ENCODE measurements around the gene RRP36.

Gene RRP36

DNA sequence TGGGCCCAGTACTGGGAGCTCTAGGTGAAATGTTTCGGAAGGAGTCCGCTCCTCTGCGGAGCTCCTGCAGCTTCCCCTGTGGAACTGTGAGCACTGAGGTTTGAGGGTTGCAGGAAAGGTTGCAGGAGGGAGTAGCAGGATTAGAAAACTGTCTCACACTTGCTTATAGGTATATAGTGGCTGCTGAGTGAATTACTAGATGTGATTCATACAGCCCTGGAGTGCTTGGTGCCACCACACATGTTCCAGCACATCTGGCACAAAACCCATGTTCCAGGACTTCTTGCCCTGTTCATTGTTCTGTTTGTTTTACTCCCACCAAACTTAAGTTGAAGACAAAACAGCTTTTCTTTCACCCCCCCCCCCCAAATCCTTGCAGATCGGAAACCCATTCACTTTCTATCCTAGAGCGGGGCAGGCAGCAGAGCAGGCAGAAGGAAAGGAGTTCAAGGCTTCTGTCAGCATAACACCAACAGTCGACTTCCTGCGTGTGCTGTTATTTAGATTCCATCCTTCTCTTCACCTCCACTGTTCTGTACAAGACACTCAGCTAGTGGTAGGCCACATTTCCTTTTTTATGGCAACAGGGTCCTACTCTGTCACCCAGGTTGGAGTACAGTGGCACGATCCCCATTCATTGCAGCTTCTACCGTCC, 41.8 kb upstream of the RRP36 start:
- DNase-seq (ENCODE audit: low read depth): no peak
- peak overlapping the region; percentile 59 for H3K4me3 ChIP-seq (ENCODE audit: low read length)
- TF ChIP-seq, protein P1, sequence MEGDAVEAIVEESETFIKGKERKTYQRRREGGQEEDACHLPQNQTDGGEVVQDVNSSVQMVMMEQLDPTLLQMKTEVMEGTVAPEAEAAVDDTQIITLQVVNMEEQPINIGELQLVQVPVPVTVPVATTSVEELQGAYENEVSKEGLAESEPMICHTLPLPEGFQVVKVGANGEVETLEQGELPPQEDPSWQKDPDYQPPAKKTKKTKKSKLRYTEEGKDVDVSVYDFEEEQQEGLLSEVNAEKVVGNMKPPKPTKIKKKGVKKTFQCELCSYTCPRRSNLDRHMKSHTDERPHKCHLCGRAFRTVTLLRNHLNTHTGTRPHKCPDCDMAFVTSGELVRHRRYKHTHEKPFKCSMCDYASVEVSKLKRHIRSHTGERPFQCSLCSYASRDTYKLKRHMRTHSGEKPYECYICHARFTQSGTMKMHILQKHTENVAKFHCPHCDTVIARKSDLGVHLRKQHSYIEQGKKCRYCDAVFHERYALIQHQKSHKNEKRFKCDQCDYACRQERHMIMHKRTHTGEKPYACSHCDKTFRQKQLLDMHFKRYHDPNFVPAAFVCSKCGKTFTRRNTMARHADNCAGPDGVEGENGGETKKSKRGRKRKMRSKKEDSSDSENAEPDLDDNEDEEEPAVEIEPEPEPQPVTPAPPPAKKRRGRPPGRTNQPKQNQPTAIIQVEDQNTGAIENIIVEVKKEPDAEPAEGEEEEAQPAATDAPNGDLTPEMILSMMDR (conservative IDR thresholded peaks at IDR 0.05; ENCODE audit: low read depth, low read length): no peak

DNA sequence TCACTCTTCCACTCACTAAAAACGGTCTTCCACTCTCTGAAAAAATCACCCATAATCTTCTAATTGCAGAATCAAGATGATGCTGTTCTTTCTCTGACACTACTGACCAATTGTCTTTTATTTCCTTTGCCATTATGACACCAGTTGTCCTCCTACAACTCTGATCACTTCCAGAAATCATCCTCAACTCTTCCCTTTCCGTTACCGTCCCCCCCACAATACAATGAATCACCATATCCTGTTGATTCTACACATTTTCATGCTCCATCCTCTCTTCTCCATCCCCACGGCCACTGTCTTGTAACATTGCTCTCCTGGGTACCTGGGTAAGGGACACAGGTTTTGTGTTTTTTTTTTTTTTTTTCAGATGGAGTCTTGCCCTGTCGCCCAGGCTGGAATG, 39.6 kb upstream of the RRP36 start:
- TF ChIP-seq, protein P1 (conservative IDR thresholded peaks at IDR 0.05; ENCODE audit: low read depth, low read length): no peak
- H3K4me3 ChIP-seq (ENCODE audit: low read length): no peak overlapping the region

DNA sequence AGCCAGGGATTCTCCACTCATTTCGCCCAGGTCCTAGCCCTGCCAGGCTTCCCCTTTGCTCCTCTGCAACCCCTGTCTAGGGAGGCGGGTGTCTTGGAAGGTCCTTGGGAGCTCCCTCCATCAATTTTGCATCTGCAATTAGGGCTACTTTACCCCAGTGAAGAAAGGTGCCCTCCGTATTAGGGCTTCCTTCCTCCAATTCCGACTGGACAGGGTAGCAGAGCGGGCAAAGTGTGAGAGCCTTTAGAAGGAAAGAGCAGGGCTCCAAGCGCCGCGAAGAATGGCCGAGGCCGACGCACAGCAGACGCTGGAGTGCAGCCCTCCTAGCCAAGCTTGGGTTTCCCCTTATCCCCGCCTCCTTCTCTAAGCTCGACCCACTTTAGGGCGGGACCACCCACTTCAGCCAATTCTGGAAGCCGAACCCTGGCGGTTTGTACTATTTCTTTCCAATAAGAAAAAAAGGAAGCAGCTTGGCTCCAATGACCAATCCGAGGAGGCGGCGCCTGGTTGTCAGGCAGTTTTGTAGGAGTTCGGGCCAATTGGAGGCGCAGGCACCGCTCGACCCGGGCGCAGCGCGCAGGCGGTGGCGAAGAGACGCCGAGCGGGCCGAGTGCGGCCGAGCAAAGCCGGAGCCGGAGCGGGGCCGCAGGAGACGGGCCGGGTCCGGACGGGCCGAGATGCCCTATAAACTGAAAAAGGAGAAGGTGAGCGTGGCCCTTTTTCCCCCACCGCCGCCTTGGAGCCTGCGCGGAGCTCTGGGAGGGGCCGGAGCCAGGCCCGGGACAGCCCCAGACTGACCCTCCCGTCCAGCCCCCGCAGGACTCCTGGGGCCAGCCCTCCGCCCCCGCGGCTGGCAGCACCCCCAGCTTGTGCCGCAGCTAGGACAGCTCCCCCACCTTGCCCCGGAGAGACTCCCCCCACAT, 37.2 kb upstream of the RRP36 start, which contains the start of gene PPP2R5D:
Gene PPP2R5D (plus strand): TSS at position 570 of the 923 bp plus-strand sequence. CDS start 108 bp downstream, at position 678.
- DNase-seq (ENCODE audit: low read depth): peak; percentile 97
- peak within 1 kb of the TSS; percentile 74 for H3K4me3 ChIP-seq (ENCODE audit: low read length)
- TF ChIP-seq, protein P1 (conservative IDR thresholded peaks at IDR 0.05; ENCODE audit: low read depth, low read length): no peak

More for the DNA sequence above, 39.6 kb upstream of the RRP36 start:
- no peak for DNase-seq (ENCODE audit: low read depth)

DNA sequence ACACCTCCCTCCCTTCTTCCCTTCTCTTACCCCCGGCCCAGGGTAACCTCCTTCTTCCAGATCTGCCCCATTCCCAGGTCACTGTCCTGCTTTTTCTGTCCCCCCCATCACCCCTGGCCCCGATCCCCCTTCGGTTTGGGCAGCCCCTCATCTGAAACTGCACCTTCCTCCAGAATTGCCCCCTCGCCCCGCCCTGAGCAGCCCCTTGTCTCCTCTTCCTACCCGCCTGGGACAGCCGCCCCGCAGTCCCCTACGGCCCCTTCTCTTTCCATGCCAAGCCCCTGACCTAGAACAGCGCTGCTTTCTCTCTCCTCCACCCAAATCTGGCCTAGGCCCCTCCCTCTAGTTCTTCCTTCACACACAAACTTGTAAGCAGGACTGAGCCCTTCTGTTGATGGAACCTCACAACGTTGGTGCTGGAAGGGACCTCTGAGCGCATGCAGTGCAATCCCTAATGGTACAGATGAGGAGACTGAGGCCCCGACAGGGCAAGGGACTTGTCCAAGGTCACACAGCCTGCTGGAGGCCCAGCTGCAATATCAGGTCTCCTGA, 36.4 kb upstream of the RRP36 start:
- TF ChIP-seq, protein P1 (conservative IDR thresholded peaks at IDR 0.05; ENCODE audit: low read depth, low read length): no peak
- no peak for DNase-seq (ENCODE audit: low read depth)
- peak overlapping the region; percentile 74 for H3K4me3 ChIP-seq (ENCODE audit: low read length)

DNA sequence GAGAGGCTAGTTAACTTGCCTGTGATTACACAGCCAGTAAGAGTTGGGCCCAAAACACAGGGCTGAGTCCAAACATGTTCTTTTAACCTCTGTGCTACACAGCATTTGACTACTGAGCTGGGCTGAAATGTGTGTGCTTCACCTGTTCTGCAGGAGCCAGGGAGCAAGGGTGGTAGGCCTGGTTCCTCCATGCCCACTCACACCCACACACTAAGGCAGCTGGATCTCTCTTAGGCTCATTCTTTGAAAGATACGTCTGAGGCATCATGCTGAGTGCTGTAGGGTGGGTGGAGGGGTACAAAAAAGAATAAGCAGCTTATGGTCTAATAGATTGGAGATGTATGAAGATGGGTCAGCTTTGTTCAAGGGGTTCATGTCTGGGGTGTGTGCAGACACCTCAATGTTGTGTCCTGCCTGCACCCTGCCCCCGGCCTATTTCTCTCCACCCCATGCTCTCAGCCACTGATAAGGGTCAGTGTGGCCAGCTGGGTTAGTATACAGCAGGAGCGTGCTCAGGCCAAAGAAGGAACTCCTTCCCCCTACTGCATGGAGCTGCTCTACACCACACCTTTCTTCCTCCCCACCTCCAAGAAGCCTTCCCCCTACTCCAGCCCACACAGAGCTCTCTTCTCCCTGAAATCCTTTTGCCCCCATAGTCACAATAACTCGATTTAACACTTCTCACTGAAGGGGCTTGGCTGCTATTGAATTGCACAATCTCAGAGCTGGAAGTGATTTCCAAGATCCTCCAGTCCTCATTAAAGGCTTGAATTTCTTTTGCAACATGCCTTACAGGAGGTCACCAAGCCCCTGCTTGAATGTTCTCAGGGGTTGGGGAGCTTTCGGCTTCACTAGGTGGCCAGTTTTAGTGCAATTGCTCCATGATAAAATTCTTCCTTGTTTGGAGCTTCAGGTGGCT, 33.6 kb upstream of the RRP36 start:
- no peak for DNase-seq (ENCODE audit: low read depth)
- no peak overlapping the region for H3K4me3 ChIP-seq (ENCODE audit: low read length)
- TF ChIP-seq, protein P1 (conservative IDR thresholded peaks at IDR 0.05; ENCODE audit: low read depth, low read length): no peak

DNA sequence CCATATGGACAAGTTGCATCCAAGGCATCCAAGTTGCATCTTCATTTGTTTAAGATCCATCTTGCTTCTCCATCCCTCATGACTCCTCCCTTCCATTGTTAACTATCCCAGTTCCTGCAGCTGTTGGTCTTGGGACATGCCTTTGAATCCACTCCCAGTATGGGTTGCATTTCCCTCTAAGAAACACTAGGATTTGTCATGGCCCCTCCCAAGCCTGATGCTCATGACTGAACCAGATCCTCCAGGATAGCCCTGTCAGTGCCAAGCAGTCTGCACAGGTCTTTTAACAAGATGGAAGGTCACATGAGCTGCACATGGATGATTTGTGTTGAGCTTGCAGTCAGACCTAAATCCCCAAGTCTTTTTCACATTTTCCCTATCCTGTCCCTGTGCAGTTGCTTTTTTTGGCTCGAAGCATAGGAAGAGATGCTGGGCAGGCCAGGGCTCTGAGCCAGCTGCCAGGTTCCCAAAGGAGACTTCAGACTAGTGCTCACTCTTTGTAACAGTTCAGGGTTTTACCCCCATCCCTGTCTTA, 32.9 kb upstream of the RRP36 start:
- TF ChIP-seq, protein P1 (conservative IDR thresholded peaks at IDR 0.05; ENCODE audit: low read depth, low read length): no peak
- no peak overlapping the region for H3K4me3 ChIP-seq (ENCODE audit: low read length)
- no peak for DNase-seq (ENCODE audit: low read depth)
